Measurements from ENCODE around the gene SFMBT2.

DNA sequence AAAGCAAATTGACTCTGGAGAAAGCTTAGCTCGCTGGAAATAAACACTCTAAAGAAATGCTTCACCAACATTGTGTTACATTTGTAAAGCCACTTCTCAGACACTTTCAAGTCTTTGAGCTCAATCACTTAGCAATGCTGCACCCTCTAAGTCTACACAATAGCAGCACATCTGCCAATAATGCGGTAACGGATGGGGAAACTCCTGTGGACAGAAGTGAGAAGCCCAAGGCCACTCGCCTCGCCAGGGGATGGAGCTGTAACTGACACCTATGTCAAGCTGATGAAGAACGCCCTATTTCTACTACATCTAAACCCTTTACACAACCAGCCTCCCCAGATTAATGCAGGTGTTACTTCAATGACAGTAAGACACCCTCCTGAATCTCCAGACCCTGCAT lies 167.7 kb downstream of the SFMBT2 start:
- TF ChIP-seq, protein P1, sequence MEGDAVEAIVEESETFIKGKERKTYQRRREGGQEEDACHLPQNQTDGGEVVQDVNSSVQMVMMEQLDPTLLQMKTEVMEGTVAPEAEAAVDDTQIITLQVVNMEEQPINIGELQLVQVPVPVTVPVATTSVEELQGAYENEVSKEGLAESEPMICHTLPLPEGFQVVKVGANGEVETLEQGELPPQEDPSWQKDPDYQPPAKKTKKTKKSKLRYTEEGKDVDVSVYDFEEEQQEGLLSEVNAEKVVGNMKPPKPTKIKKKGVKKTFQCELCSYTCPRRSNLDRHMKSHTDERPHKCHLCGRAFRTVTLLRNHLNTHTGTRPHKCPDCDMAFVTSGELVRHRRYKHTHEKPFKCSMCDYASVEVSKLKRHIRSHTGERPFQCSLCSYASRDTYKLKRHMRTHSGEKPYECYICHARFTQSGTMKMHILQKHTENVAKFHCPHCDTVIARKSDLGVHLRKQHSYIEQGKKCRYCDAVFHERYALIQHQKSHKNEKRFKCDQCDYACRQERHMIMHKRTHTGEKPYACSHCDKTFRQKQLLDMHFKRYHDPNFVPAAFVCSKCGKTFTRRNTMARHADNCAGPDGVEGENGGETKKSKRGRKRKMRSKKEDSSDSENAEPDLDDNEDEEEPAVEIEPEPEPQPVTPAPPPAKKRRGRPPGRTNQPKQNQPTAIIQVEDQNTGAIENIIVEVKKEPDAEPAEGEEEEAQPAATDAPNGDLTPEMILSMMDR (IDR thresholded peaks at IDR 0.05): no peak
- TF ChIP-seq POLR2A (IDR thresholded peaks at IDR 0.05): no peak

Data from body of pancreas (tissue), 4 donors.